HG03558 (cell line): Measurements from ENCODE around the gene CFAP73.

Experiments
- ATAC-seq: cut with Tn5 transposase; IDR thresholded peaks from one replicate; pipeline ENCODE4 v1.9.1; 2021; ENCODE audit warnings: moderate number of reproducible peaks; ENCODE audit not compliant: unreplicated experiment; ENCODE audit errors: extremely low read depth

The CFAP73 gene

GRCh38 chr12:113184900-113185179 is 35.3 kb downstream of the CFAP73 start:
- peak; percentile 52 for ATAC-seq

GRCh38 chr12:113185180-113186032 is 35.9 kb downstream of the CFAP73 start, which contains the start of the genes DDX54 and RITA1:
DDX54 (minus strand) TSS chr12:113185478; CDS start chr12:113185451, 27 bp downstream.
RITA1 (plus strand) TSS chr12:113185721; CDS start chr12:113186747, 1,026 bp downstream.
- peak; percentile 18 for ATAC-seq

- no peak for ATAC-seq
Observed at GRCh38 chr12:113186033-113186365, 36.5 kb downstream of the CFAP73 start.

GRCh38 chr12:113186666-113187325 is 37.3 kb downstream of the CFAP73 start:
- no peak for ATAC-seq

GRCh38 chr12:113189361-113189760 is 39.8 kb downstream of the CFAP73 start:
- ATAC-seq = no peak

GRCh38 chr12:113190761-113191160 is 41.2 kb downstream of the CFAP73 start:
- ATAC-seq = no peak

- ATAC-seq = no peak
Observed at GRCh38 chr12:113191227-113191626, 41.7 kb downstream of the CFAP73 start.

- no peak for ATAC-seq
Observed at GRCh38 chr12:113194971-113195391, 45.5 kb downstream of the CFAP73 start.

- ATAC-seq = no peak
Observed at GRCh38 chr12:113195598-113195997, 46.1 kb downstream of the CFAP73 start.

- ATAC-seq = no peak
Observed at GRCh38 chr12:113196582-113196981, 47.1 kb downstream of the CFAP73 start.

GRCh38 chr12:113196990-113197389 is 47.5 kb downstream of the CFAP73 start:
- no peak for ATAC-seq

- no peak for ATAC-seq
Observed at GRCh38 chr12:113197518-113198077, 48.1 kb downstream of the CFAP73 start.

- ATAC-seq = no peak
Observed at GRCh38 chr12:113198296-113198695, 48.8 kb downstream of the CFAP73 start.

GRCh38 chr12:113200021-113200797 is 50.7 kb downstream of the CFAP73 start:
- no peak for ATAC-seq

- no peak for ATAC-seq
Observed at GRCh38 chr12:113201187-113202177, 52.0 kb downstream of the CFAP73 start.

GRCh38 chr12:113202300-113203075 is 53.0 kb downstream of the CFAP73 start:
- no peak for ATAC-seq

GRCh38 chr12:113203852-113204760 is 54.6 kb downstream of the CFAP73 start:
- no peak for ATAC-seq

GRCh38 chr12:113204804-113205203 is 55.3 kb downstream of the CFAP73 start:
- no peak for ATAC-seq
